Hepatic stellate cell (primary cell): ENCODE data around the gene LDLRAD1.
A peak's percentile ranks its signal among the peaks of the same experiment; 100 is the strongest.
"Not testable (repeated sequence)": the region's sequence is repeated elsewhere in the genome, so short reads cannot be mapped to it uniquely, and the experiment has no call there.

Experiments
- DNase-seq: peaks from one replicate; pipeline ENCODE4 v3.0.0; 2011; ENCODE audit warnings: low spot score

The LDLRAD1 gene

GRCh38 chr1:54017979-54018378, at the start of gene LDLRAD1:
Gene LDLRAD1 (minus strand): TSS chr1:54018186. CDS start chr1:54018112, 74 bp downstream.
- no peak for DNase-seq

- DNase-seq = no peak
Observed at GRCh38 chr1:54064299-54064698, 46.3 kb upstream of the LDLRAD1 start.

- DNase-seq = no peak
Observed at GRCh38 chr1:54054438-54054749, 36.4 kb upstream of the LDLRAD1 start.

GRCh38 chr1:54053745-54054437, 35.9 kb upstream of the LDLRAD1 start:
- no peak for DNase-seq

- DNase-seq = peak; percentile 91
Observed at GRCh38 chr1:54052934-54053744, 35.2 kb upstream of the LDLRAD1 start, which contains the start of the genes TCEANC2 and TMEM59. Gene TCEANC2 (plus strand): TSS chr1:54053608. CDS start chr1:54054423, 815 bp downstream. Gene TMEM59 (minus strand): TSS chr1:54053204. CDS start chr1:54053188, 16 bp downstream.

GRCh38 chr1:54052431-54052933, 34.5 kb upstream of the LDLRAD1 start:
- peak; percentile 57 for DNase-seq

GRCh38 chr1:54051933-54052430, 34.0 kb upstream of the LDLRAD1 start:
- DNase-seq = no peak

GRCh38 chr1:54050435-54050834, 32.4 kb upstream of the LDLRAD1 start:
- DNase-seq = not testable (repeated sequence)

- DNase-seq = no peak
Observed at GRCh38 chr1:54047384-54048305, 29.7 kb upstream of the LDLRAD1 start.

- no peak for DNase-seq
Observed at GRCh38 chr1:54046671-54047383, 28.8 kb upstream of the LDLRAD1 start.

GRCh38 chr1:54045496-54045895, 27.5 kb upstream of the LDLRAD1 start:
- no peak for DNase-seq

- no peak for DNase-seq
Observed at GRCh38 chr1:54041806-54042205, 23.8 kb upstream of the LDLRAD1 start.

- no peak for DNase-seq
Observed at GRCh38 chr1:54037476-54037875, 19.5 kb upstream of the LDLRAD1 start.

- DNase-seq = no peak
Observed at GRCh38 chr1:54028306-54029251, 10.6 kb upstream of the LDLRAD1 start.

GRCh38 chr1:54027848-54028247, 9.9 kb upstream of the LDLRAD1 start:
- no peak for DNase-seq

GRCh38 chr1:54024811-54025210, 6.8 kb upstream of the LDLRAD1 start:
- DNase-seq = not testable (repeated sequence)

- DNase-seq = no peak
Observed at GRCh38 chr1:54024358-54024757, 6.4 kb upstream of the LDLRAD1 start.

- DNase-seq = not testable (repeated sequence)
Observed at GRCh38 chr1:54019562-54020176, 1.7 kb upstream of the LDLRAD1 start.

- DNase-seq = no peak
Observed at GRCh38 chr1:54018635-54019034, 649 bp upstream of the LDLRAD1 start.
